Aortic smooth muscle cell (primary cell): Measurements from ENCODE around the gene CPTP. TPM values are rescaled to one million over a fixed set of nuclear protein-coding genes. Genes with fewer than 3 reads are reported as not detected.

ENCODE experiments used
- total RNA-seq: library from RNA; depleted of rRNA; stranded (reverse); fragments of >200 nt; gene quantifications from 2 replicates; pipeline ENCODE4 v1.2.3, GENCODE V29; 2014

Gene CPTP
- 8.6 and 9.9 TPM in 2 replicates for total RNA-seq

GRCh38 chr1:1324524-1325287, at the start of gene CPTP, which contains the start of gene INTS11:
Gene CPTP, plus strand, starts transcription at chr1:1324802. Its CDS starts 2,109 bp downstream, at chr1:1326911.
Gene INTS11, minus strand, starts transcription at chr1:1324660. Its CDS starts 52 bp downstream, at chr1:1324608.

GRCh38 chr1:1307923-1308755, 16.5 kb upstream of the CPTP start, which contains the start of the genes ACAP3 and PUSL1:
Gene ACAP3, minus strand, starts transcription at chr1:1307930. Its CDS starts 115 bp downstream, at chr1:1307815.
Gene PUSL1, plus strand, starts transcription at chr1:1308597. Its CDS starts 47 bp downstream, at chr1:1308644.

GRCh38 chr1:1331068-1331965, 6.7 kb downstream of the CPTP start, which contains the start of gene TAS1R3:
Gene TAS1R3, plus strand, starts transcription at chr1:1331280. Its CDS starts 66 bp downstream, at chr1:1331346.

GRCh38 chr1:1349256-1350012, 24.8 kb downstream of the CPTP start, which contains the start of gene DVL1:
Gene DVL1, minus strand, starts transcription at chr1:1349418. Its CDS starts 353 bp downstream, at chr1:1349065.

GRCh38 chr1:1358433-1359271, 34.0 kb downstream of the CPTP start, which contains the start of gene MXRA8:
Gene MXRA8, minus strand, starts transcription at chr1:1358555. Its CDS starts 51 bp downstream, at chr1:1358504.

GRCh38 chr1:1374929-1375662, 50.5 kb downstream of the CPTP start, which contains the start of gene AURKAIP1:
Gene AURKAIP1, minus strand, starts transcription at chr1:1375207. Its CDS starts 451 bp downstream, at chr1:1374756.

Other genes starting within 250 kb of the CPTP start
- 4.5 and 5.6 TPM in 2 replicates for gene C1orf159, start 208.7 kb upstream of the CPTP start, total RNA-seq
- gene TTLL10, start 150.9 kb upstream of the CPTP start, total RNA-seq, result not detected in 2 replicates
- gene TNFRSF18, start 118.2 kb upstream of the CPTP start, total RNA-seq, result not detected in 2 replicates
- gene TNFRSF4, start 110.6 kb upstream of the CPTP start, total RNA-seq, result 0.12 and 0.13 TPM in 2 replicates
- 116 and 143 TPM in 2 replicates for gene SDF4, start 92.8 kb upstream of the CPTP start, total RNA-seq
- 16.3 and 21.9 TPM in 2 replicates for gene B3GALT6, start 92.6 kb upstream of the CPTP start, total RNA-seq
- 0.40 and 0.75 TPM in 2 replicates for gene C1QTNF12, start 78.1 kb upstream of the CPTP start, total RNA-seq
- gene UBE2J2, start 50.9 kb upstream of the CPTP start, total RNA-seq, result 25.6 and 34.3 TPM in 2 replicates
- 0.53 and 0.68 TPM in 2 replicates for gene SCNN1D, start 44.4 kb upstream of the CPTP start, total RNA-seq
- 35.4 and 38.3 TPM in 2 replicates for gene ACAP3, start 16.9 kb upstream of the CPTP start, total RNA-seq
- 11.4 and 16.8 TPM in 2 replicates for gene PUSL1, start 16.2 kb upstream of the CPTP start, total RNA-seq
- 57.1 and 58.8 TPM in 2 replicates for gene INTS11, start 142 bp upstream of the CPTP start, total RNA-seq
- gene TAS1R3, start 6.5 kb downstream of the CPTP start, total RNA-seq, result 0.06 and 0.26 TPM in 2 replicates
- 63.8 and 102 TPM in 2 replicates for gene DVL1, start 24.6 kb downstream of the CPTP start, total RNA-seq
- 282 and 369 TPM in 2 replicates for gene MXRA8, start 33.8 kb downstream of the CPTP start, total RNA-seq
- gene AURKAIP1, start 50.4 kb downstream of the CPTP start, total RNA-seq, result 98.4 and 131 TPM in 2 replicates
- 103 and 125 TPM in 2 replicates for gene CCNL2, start 74.5 kb downstream of the CPTP start, total RNA-seq
- 119 and 121 TPM in 2 replicates for gene MRPL20, start 82.5 kb downstream of the CPTP start, total RNA-seq
- 0.37 and 0.40 TPM in 2 replicates for gene ANKRD65, start 96.5 kb downstream of the CPTP start, total RNA-seq
- gene VWA1, start 110.9 kb downstream of the CPTP start, total RNA-seq, result 1.6 and 2.5 TPM in 2 replicates
- gene ATAD3C, start 124.9 kb downstream of the CPTP start, total RNA-seq, result 0.56 and 0.66 TPM in 2 replicates
- gene ATAD3B, start 147.0 kb downstream of the CPTP start, total RNA-seq, result 14.2 and 22.7 TPM in 2 replicates
- 22.9 and 47.2 TPM in 2 replicates for gene ATAD3A, start 187.4 kb downstream of the CPTP start, total RNA-seq
- gene TMEM240, start 215.8 kb downstream of the CPTP start, total RNA-seq, result 2.0 and 2.8 TPM in 2 replicates